Hematopoietic multipotent progenitor cell treated with erythropoietin and hydrocortisone succinate and interleukin-3 and kit ligand, for 6 days (in vitro differentiated cells): ENCODE measurements around the gene FKBP5.

ENCODE experiments used
- DNase-seq: peaks from one replicate; pipeline ENCODE4 v3.0.0-alpha.2; 2015

FKBP5 gene

DNA sequence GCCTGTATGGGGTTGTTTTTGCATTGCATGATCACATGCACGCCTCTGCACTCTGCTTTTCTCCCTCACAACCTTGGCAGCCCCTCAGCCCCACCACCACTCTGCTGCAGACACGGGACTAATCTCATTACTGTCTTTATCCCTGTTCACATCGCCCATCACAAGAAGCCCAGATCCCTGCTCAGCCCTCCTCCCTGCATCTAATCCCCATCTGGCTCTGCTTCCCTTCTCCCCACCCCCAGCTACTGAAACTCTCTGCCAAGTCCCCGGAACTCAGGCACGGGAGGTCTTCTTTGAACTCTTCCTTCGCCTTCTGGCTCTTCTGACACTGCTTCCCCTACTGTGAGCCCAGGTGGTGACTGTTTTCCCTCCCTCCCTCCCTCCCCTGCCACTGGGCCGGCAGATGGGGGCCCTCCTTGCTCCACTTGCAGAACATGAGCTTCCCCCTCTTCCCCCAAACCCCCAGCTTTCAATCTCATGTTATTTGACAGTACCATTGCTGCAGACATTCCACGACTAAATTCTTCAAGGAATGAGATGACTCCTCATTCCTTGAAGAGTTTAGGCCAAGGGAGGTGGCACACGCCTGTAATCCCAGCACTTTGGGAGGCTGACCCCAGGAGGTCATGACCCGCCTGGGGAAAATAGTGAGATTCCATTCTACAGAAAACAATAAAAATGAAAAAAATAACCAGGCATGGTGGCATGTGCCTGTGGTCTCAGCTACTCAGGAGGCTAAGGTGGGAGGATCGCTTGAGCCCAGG lies 154.1 kb downstream of the FKBP5 start:
- DNase-seq, result no peak

DNA sequence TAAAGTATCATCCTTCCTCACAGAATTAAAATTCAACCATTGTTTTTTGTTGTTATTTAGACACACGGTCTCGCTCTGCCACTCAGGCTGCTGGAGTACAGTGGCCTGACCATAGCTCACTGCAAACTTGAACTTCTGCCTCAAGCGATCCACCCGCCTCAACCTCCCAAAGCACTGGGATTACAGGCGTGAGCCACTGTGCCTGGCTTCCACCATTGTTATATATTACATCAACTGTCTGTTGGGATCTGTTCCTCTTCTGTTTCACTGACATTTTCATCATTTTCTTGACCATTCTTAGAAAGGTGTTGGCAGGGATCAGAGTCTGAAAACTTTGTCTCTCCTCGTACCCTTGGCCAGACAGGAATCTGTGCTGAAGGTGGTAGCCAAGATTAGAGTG lies 154.7 kb downstream of the FKBP5 start:
- no peak for DNase-seq

- no peak for DNase-seq
Observed at GRCh38 chr6:35532126-35532525, 156.6 kb downstream of the FKBP5 start.

DNA sequence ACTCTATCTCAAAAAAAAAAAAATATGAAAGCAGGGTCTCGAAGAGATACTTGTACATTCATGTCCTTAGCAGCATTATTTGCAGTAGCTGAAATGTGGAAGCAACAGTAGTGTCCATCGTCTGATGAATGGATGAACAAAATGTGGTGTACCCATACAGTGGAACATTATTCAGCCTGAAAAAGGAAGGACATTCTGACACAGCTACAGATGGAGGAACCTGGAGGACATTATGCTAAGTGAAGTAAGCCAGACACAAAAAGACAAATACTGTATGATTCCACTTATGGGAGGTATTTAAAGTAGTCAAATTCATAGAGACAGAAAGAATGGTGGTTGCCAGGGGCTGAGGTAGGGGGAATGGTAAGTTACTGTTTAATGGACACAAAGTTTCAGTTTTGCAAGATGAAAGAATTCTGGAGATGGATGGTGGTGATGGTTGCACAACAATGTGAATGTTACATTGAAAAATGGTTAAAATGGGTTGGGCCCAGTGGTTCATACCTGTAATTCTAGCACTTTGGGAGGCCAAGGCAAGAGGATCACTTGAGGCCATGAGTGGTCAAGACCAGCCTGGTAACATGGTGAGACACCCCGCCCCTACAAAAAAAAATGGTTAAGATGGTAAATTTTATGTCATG lies 164.2 kb downstream of the FKBP5 start:
- DNase-seq, result no peak
